Measurements from ENCODE around the gene GUK1. TPM values are rescaled to one million over a fixed set of nuclear protein-coding genes. Genes with fewer than 3 reads are reported as not detected.
A peak's percentile ranks its signal among the peaks of the same experiment; 100 is the strongest.
"Not testable (repeated sequence)": the region's sequence is repeated elsewhere in the genome, so short reads cannot be mapped to it uniquely, and the experiment has no call there.

Gene GUK1
- total RNA-seq, 1 donor from 2014 or later, result 156 TPM

- DNase-seq, result no peak
Measured at GRCh38 chr1:228104526-228105269, 35.4 kb upstream of the GUK1 start.

- DNase-seq, result no peak
Measured at GRCh38 chr1:228105270-228105995, 34.6 kb upstream of the GUK1 start.

- DNase-seq, result no peak
Measured at GRCh38 chr1:228105996-228106799, 33.9 kb upstream of the GUK1 start.

GRCh38 chr1:228106800-228107054 lies 33.4 kb upstream of the GUK1 start:
- no peak for DNase-seq

GRCh38 chr1:228107636-228108035 lies 32.4 kb upstream of the GUK1 start:
- no peak for DNase-seq

- DNase-seq, result no peak
Measured at GRCh38 chr1:228108055-228108690, 31.9 kb upstream of the GUK1 start.

GRCh38 chr1:228108742-228109072 lies 31.4 kb upstream of the GUK1 start:
- no peak for DNase-seq

GRCh38 chr1:228109073-228109961 lies 30.8 kb upstream of the GUK1 start, which contains the start of gene MRPL55:
TSS of gene MRPL55 (minus strand) at chr1:228109299. CDS start at chr1:228108260, 1,039 bp downstream.
- DNase-seq, result peak; percentile 99

GRCh38 chr1:228109962-228110488 lies 30.1 kb upstream of the GUK1 start:
- peak; percentile 45 for DNase-seq

- DNase-seq, result no peak
Measured at GRCh38 chr1:228110556-228110955, 29.5 kb upstream of the GUK1 start.

- not testable (repeated sequence) for DNase-seq
Measured at GRCh38 chr1:228111315-228111714, 28.8 kb upstream of the GUK1 start.

GRCh38 chr1:228112167-228112566 lies 27.9 kb upstream of the GUK1 start:
- no peak for DNase-seq

- no peak for DNase-seq
Measured at GRCh38 chr1:228112617-228113016, 27.5 kb upstream of the GUK1 start.

- no peak for DNase-seq
Measured at GRCh38 chr1:228114827-228115226, 25.3 kb upstream of the GUK1 start.

- no peak for DNase-seq
Measured at GRCh38 chr1:228117335-228117734, 22.7 kb upstream of the GUK1 start.

GRCh38 chr1:228118040-228118439 lies 22.0 kb upstream of the GUK1 start:
- no peak for DNase-seq

- no peak for DNase-seq
Measured at GRCh38 chr1:228120351-228120750, 19.7 kb upstream of the GUK1 start.

- no peak for DNase-seq
Measured at GRCh38 chr1:228120857-228121489, 19.1 kb upstream of the GUK1 start.

- DNase-seq, result no peak
Measured at GRCh38 chr1:228122921-228123441, 17.1 kb upstream of the GUK1 start.

- DNase-seq, result no peak
Measured at GRCh38 chr1:228123505-228123904, 16.6 kb upstream of the GUK1 start.

GRCh38 chr1:228125185-228125584 lies 14.9 kb upstream of the GUK1 start:
- DNase-seq, result no peak

All from tongue (tissue), 2 donors.